ENCODE data around the gene MSH5.
"Not testable (repeated sequence)": the region's sequence is repeated elsewhere in the genome, so short reads cannot be mapped to it uniquely, and the experiment has no call there.

The MSH5 gene

DNA sequence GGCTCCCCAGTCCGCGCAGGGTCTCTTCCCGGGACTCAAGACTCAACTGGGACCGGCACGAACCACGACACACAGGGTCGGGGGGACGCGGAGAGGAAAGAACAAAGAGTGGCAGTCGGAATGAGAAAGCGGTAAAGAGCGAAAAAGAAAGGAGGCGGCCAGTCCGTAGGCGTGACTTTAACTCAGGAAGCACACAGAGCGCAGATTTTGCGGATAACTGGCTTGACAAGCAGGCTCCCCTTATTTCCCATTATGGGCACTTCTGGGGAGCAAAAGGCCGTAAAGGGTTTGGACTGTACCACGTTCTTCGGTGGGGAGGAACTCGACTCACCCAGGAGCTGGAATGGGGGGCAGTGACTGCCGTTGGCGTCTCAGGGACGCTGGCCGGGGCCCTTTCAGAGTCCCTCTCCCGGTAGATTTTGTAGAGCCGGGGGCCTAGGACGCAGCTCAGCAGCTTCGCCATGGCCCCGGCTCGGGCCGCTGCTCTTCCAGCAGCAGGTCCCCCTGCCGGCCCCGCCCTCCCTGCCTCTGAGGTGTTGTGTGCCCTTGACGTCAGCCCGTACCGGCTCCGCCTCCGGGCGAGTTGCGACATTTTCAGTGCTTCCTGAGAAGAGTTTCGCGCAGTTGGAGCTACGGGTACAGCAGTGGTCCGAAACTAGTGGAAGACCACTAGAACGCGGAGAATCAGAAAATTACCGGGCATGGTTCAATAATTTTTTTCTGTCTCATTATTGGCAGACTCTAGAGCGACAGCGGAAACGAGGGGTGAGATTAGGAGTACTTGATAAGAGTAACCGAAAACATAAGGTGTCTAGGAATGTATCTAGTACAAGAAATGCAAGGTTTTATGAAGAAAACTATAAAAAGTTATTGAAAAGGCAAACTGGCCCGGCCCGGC lies 36.7 kb upstream of the MSH5 start, which contains the start of gene ABHD16A:
Gene ABHD16A (minus strand): TSS at position 506 of the 898 bp plus-strand sequence. CDS start 43 bp downstream, at position 463.
- H3K36me3 ChIP-seq (ENCODE audit: control insufficient read depth, insufficient read depth, low read length) = peaks cover 9% of the 10 kb centered on the region
- H3K4me3 ChIP-seq (ENCODE audit: low read length) = peak within 1 kb of the TSS; percentile 89
- H3K27me3 ChIP-seq (ENCODE audit: control insufficient read depth, insufficient read depth, low read length) = no peaks in the 10 kb centered on the region
- H3K9ac ChIP-seq (ENCODE audit: low read length) = peak within 1 kb of the TSS; percentile 97
- H3K27ac ChIP-seq (ENCODE audit: low read depth, low read length) = peak within 1 kb of the TSS; percentile 99
- peaks cover 9% of the 10 kb centered on the region for H3K4me1 ChIP-seq (ENCODE audit: control insufficient read depth, insufficient read depth, low read length)

- Histone ChIP-seq H3K27ac (ENCODE audit: low read depth, low read length) (no peak overlapping the region), H3K9ac (ENCODE audit: low read length) (no peak overlapping the region), H3K36me3 (ENCODE audit: control insufficient read depth, insufficient read depth, low read length) (peaks cover under 1% of the 10 kb centered on the region), H3K4me1 (ENCODE audit: control insufficient read depth, insufficient read depth, low read length) (peaks cover 9% of the 10 kb centered on the region), H3K4me3 (ENCODE audit: low read length) (no peak overlapping the region), H3K27me3 (ENCODE audit: control insufficient read depth, insufficient read depth, low read length) (no peaks in the 10 kb centered on the region)
These were observed 33.9 kb upstream of the MSH5 start for GRCh38 chr6:31705931-31706330.

DNA sequence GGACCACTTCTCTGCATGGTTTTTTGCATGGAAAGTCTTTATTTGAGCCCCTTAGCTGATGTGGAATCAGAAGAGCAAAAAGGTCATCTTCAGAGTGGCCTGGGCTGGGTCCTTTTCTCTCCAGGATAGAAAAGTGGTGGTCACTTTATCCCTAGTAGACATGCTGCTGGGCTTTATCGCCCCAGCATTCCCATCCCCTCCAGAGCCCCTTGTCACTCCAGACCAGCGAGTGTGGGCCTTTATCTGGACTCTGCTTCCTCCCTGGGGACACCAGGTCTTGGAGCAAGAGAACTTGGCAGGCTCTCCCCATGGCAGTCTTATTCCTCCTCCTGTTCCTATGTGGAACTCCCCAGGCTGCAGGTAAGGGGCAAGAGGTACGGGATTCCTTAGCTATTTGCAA lies 33.2 kb upstream of the MSH5 start, which contains the start of gene LY6G6F:
Gene LY6G6F (plus strand): TSS at position 268 of the 400 bp plus-strand sequence. CDS start 41 bp downstream, at position 309.
- no peaks in the 10 kb centered on the region for H3K36me3 ChIP-seq (ENCODE audit: control insufficient read depth, insufficient read depth, low read length)
- peaks cover 7% of the 10 kb centered on the region for H3K4me1 ChIP-seq (ENCODE audit: control insufficient read depth, insufficient read depth, low read length)
- no peak within 1 kb of the TSS for H3K4me3 ChIP-seq (ENCODE audit: low read length)
- no peaks in the 10 kb centered on the region for H3K27me3 ChIP-seq (ENCODE audit: control insufficient read depth, insufficient read depth, low read length)
- H3K9ac ChIP-seq (ENCODE audit: low read length) = no peak within 1 kb of the TSS
- H3K27ac ChIP-seq (ENCODE audit: low read depth, low read length) = no peak within 1 kb of the TSS

- Histone ChIP-seq H3K4me3 (ENCODE audit: low read length) (no peak overlapping the region), H3K4me1 (ENCODE audit: control insufficient read depth, insufficient read depth, low read length) (no peaks in the 10 kb centered on the region), H3K27me3 (ENCODE audit: control insufficient read depth, insufficient read depth, low read length) (no peaks in the 10 kb centered on the region), H3K36me3 (ENCODE audit: control insufficient read depth, insufficient read depth, low read length) (no peaks in the 10 kb centered on the region), H3K27ac (ENCODE audit: low read depth, low read length) (no peak overlapping the region), H3K9ac (ENCODE audit: low read length) (no peak overlapping the region)
These were observed 32.1 kb upstream of the MSH5 start for GRCh38 chr6:31707701-31708100.

DNA sequence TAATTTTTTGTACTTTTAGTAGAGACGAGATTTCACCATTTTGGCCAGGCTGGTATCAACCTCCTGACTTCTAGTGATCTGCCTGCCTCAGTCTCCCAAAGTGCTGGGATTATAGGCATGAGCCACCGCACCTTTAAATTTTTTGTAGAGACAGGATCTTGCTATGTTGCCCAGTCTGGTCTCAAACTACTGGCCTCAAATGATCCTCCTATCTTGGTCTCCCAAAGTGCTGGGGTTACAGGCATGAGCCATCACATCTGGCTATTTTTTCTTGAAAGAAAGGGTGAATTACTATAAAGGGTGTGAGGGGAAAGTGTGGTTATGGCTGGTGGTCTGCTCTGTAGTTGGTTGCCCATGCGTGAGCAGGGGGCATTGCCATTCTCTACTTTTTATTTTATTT lies 31.6 kb upstream of the MSH5 start:
- no peak overlapping the region for H3K27ac ChIP-seq (ENCODE audit: low read depth, low read length)
- no peak overlapping the region for H3K9ac ChIP-seq (ENCODE audit: low read length)
- H3K36me3 ChIP-seq (ENCODE audit: control insufficient read depth, insufficient read depth, low read length) = no peaks in the 10 kb centered on the region
- no peaks in the 10 kb centered on the region for H3K27me3 ChIP-seq (ENCODE audit: control insufficient read depth, insufficient read depth, low read length)
- H3K4me1 ChIP-seq (ENCODE audit: control insufficient read depth, insufficient read depth, low read length) = no peaks in the 10 kb centered on the region
- H3K4me3 ChIP-seq (ENCODE audit: low read length) = no peak overlapping the region

GRCh38 chr6:31709157-31709556 lies 30.6 kb upstream of the MSH5 start:
- not testable (repeated sequence) for H3K27me3 ChIP-seq (ENCODE audit: control insufficient read depth, insufficient read depth, low read length); H3K36me3 ChIP-seq (ENCODE audit: control insufficient read depth, insufficient read depth, low read length); H3K4me1 ChIP-seq (ENCODE audit: control insufficient read depth, insufficient read depth, low read length); H3K4me3 ChIP-seq (ENCODE audit: low read length); H3K9ac ChIP-seq (ENCODE audit: low read length); H3K27ac ChIP-seq (ENCODE audit: low read depth, low read length)

- Histone ChIP-seq H3K36me3 (ENCODE audit: control insufficient read depth, insufficient read depth, low read length) (no peaks in the 10 kb centered on the region), H3K27ac (ENCODE audit: low read depth, low read length) (no peak overlapping the region), H3K27me3 (ENCODE audit: control insufficient read depth, insufficient read depth, low read length) (no peaks in the 10 kb centered on the region), H3K4me1 (ENCODE audit: control insufficient read depth, insufficient read depth, low read length) (no peaks in the 10 kb centered on the region), H3K4me3 (ENCODE audit: low read length) (no peak overlapping the region), H3K9ac (ENCODE audit: low read length) (no peak overlapping the region)
These were observed 29.1 kb upstream of the MSH5 start for GRCh38 chr6:31710523-31711219.

- Histone ChIP-seq H3K36me3 (ENCODE audit: control insufficient read depth, insufficient read depth, low read length) (no peaks in the 10 kb centered on the region), H3K9ac (ENCODE audit: low read length) (no peak overlapping the region), H3K27ac (ENCODE audit: low read depth, low read length) (no peak overlapping the region), H3K4me3 (ENCODE audit: low read length) (no peak overlapping the region), H3K27me3 (ENCODE audit: control insufficient read depth, insufficient read depth, low read length) (no peaks in the 10 kb centered on the region), H3K4me1 (ENCODE audit: control insufficient read depth, insufficient read depth, low read length) (no peaks in the 10 kb centered on the region)
These were observed 28.6 kb upstream of the MSH5 start for GRCh38 chr6:31711233-31711632.

DNA sequence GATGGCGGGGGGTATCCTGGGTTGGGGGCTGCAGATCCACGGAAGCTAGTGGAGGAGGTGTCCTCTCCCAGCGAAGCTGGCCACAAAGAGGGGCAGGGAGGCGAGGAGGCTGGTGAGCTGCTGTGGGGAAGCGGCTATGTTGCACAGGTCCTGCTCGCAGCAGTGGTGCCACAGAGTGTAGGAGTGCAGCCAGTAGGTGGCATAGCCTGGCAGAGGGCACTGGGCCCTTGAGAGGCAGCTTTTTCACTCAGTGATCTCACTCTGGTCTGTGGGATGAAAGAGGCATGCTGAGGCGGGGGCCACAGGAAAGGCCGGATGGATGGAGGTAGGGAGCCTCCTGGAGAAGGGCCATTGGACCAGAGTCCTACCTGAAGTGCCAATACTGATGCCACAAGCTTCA lies 27.5 kb upstream of the MSH5 start:
- Histone ChIP-seq H3K9ac (ENCODE audit: low read length) (no peak overlapping the region), H3K27me3 (ENCODE audit: control insufficient read depth, insufficient read depth, low read length) (no peaks in the 10 kb centered on the region), H3K36me3 (ENCODE audit: control insufficient read depth, insufficient read depth, low read length) (no peaks in the 10 kb centered on the region), H3K4me3 (ENCODE audit: low read length) (no peak overlapping the region), H3K4me1 (ENCODE audit: control insufficient read depth, insufficient read depth, low read length) (no peaks in the 10 kb centered on the region), H3K27ac (ENCODE audit: low read depth, low read length) (no peak overlapping the region)

- Histone ChIP-seq H3K4me1 (ENCODE audit: control insufficient read depth, insufficient read depth, low read length) (no peaks in the 10 kb centered on the region), H3K9ac (ENCODE audit: low read length) (no peak overlapping the region), H3K27me3 (ENCODE audit: control insufficient read depth, insufficient read depth, low read length) (no peaks in the 10 kb centered on the region), H3K4me3 (ENCODE audit: low read length) (no peak overlapping the region), H3K36me3 (ENCODE audit: control insufficient read depth, insufficient read depth, low read length) (no peaks in the 10 kb centered on the region), H3K27ac (ENCODE audit: low read depth, low read length) (no peak overlapping the region)
These were observed 26.3 kb upstream of the MSH5 start for GRCh38 chr6:31713465-31713864.

DNA sequence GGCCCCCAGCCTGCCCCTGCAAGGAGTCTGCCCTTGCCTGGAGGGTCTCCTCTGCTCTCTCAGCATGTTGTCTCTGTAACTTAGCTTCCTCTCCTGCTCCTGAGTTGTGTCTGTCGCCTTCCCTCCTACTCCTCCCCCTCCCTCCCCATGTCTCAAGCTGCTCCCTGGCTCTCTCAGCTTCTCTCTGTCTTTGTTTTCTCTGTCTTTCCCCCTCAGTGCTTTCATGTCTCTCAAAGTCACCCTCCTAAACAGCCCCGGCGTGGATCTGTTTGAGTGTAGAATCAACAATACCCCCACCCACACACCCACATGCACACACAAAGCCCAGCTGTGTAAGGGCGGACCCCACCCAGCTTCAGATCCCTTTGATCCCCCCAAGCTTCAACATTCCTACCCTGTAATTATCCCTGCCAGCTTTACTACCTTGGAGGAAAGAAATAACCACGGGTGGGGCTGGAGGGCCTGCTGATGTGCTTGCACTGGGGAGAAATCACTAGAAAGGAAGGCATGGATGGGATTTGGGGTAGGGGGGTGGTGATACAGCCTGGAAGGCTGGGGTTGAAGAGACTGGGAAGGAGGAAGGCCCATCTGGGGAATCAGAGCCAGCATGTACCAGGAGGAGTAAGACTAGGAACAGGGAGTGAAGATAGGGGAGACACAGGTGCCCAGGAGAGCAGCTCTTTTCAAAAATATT lies 25.7 kb upstream of the MSH5 start:
- H3K4me1 ChIP-seq (ENCODE audit: control insufficient read depth, insufficient read depth, low read length) = no peaks in the 10 kb centered on the region
- H3K9ac ChIP-seq (ENCODE audit: low read length) = no peak overlapping the region
- H3K4me3 ChIP-seq (ENCODE audit: low read length) = no peak overlapping the region
- H3K27me3 ChIP-seq (ENCODE audit: control insufficient read depth, insufficient read depth, low read length) = no peaks in the 10 kb centered on the region
- H3K36me3 ChIP-seq (ENCODE audit: control insufficient read depth, insufficient read depth, low read length) = no peaks in the 10 kb centered on the region
- no peak overlapping the region for H3K27ac ChIP-seq (ENCODE audit: low read depth, low read length)
